ENCODE measurements around the gene STAT6. TPM values are rescaled to one million over a fixed set of nuclear protein-coding genes. Genes with fewer than 3 reads are reported as not detected.
"Not testable (repeated sequence)": the region's sequence is repeated elsewhere in the genome, so short reads cannot be mapped to it uniquely, and the experiment has no call there.

The STAT6 gene
- total RNA-seq, 2 donors from 2014 or later: 52.7 to 82.4 TPM

DNA sequence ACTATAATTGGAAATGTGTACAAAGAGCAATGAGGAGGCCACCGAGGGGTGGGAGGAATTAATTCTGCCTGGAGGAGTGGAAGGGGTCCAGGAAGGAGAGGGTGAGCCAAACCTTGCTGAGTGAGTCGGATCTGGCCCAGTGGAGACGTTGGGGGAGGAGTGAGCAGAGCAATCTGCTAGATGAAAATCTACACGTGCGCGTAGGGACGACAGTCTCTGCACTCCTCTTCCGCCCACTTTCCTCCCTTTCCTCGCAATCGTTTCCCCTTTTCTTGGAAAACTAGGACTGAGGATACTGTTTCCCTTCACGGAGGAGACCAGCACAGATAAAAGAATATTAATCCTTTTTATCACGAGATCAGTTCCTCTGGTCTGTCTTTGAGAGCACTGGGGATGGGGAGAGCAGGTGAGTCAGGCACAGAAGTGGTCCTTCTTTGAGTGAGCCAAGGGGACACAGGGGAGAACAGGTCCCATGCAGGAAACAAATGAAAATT is 25.1 kb downstream of the STAT6 start:
- WGBS, 2 donors: 43 to 44% methylated on average over 12 of the region's 12 CpGs

GRCh38 chr12:57080855-57081254 is 30.3 kb downstream of the STAT6 start:
- DNase-seq (no peak), ATAC-seq (no peak)
- intact Hi-C loops (cut with DNase I): no loop called here
- H3K27me3 ChIP-seq: no peaks in the 10 kb centered on the region
- 92 to 100% methylated on average over 1 of the region's 1 CpG for WGBS, 2 donors
- no peaks in the 10 kb centered on the region for H3K9me3 ChIP-seq
- peaks cover 18% of the 10 kb centered on the region for H3K4me1 ChIP-seq
- H3K36me3 ChIP-seq (replicated peaks in 1 of 2; ENCODE audit: insufficient read depth in 1 of 2, low read depth in 2 of 2): no peaks in the 10 kb centered on the region
- no peak overlapping the region for H3K4me3 ChIP-seq
- H3K27ac ChIP-seq: no peak overlapping the region
- TF ChIP-seq POLR2A (IDR thresholded peaks at IDR 0.05): no peak
- TF ChIP-seq, protein P1, sequence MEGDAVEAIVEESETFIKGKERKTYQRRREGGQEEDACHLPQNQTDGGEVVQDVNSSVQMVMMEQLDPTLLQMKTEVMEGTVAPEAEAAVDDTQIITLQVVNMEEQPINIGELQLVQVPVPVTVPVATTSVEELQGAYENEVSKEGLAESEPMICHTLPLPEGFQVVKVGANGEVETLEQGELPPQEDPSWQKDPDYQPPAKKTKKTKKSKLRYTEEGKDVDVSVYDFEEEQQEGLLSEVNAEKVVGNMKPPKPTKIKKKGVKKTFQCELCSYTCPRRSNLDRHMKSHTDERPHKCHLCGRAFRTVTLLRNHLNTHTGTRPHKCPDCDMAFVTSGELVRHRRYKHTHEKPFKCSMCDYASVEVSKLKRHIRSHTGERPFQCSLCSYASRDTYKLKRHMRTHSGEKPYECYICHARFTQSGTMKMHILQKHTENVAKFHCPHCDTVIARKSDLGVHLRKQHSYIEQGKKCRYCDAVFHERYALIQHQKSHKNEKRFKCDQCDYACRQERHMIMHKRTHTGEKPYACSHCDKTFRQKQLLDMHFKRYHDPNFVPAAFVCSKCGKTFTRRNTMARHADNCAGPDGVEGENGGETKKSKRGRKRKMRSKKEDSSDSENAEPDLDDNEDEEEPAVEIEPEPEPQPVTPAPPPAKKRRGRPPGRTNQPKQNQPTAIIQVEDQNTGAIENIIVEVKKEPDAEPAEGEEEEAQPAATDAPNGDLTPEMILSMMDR (IDR thresholded peaks at IDR 0.05): no peak

More for the DNA sequence above, 25.1 kb downstream of the STAT6 start:
- intact Hi-C loops (cut with DNase I): no loop called here
- Histone ChIP-seq H3K27me3 (no peaks in the 10 kb centered on the region), H3K27ac (peak overlapping the region; percentile 28 to 97 (median 96)), H3K4me3 (no peak overlapping the region), H3K4me1 (peaks cover 36% of the 10 kb centered on the region), H3K36me3 (replicated peaks in 1 of 2; ENCODE audit: insufficient read depth in 1 of 2, low read depth in 2 of 2) (no peaks in the 10 kb centered on the region), H3K9me3 (no peaks in the 10 kb centered on the region)
- TF ChIP-seq POLR2A (IDR thresholded peaks at IDR 0.05): no peak
- DNase-seq (peak in 2 of 4 donors; percentile 33 to 40), ATAC-seq (no peak)

DNA sequence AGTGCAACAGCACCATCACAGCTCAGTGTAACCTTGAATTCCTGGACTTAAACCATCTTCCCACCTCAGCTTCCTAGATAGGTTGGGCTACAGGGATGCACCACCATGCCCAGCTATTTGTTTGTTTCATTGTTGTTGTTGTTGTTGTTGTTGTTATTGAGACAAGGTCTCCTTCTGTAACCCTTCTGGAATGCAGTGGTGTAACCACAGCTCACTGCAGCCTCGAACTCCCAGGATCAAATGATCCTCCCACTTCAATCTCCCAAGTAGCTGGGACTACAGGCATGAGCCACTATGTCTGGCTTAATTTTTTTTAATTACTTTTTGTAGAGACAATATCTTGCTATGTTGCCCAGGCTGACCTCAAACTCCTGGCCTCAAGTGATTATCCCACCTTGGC is 31.3 kb downstream of the STAT6 start:
- no peak overlapping the region for H3K27ac ChIP-seq
- no peak for ATAC-seq

DNA sequence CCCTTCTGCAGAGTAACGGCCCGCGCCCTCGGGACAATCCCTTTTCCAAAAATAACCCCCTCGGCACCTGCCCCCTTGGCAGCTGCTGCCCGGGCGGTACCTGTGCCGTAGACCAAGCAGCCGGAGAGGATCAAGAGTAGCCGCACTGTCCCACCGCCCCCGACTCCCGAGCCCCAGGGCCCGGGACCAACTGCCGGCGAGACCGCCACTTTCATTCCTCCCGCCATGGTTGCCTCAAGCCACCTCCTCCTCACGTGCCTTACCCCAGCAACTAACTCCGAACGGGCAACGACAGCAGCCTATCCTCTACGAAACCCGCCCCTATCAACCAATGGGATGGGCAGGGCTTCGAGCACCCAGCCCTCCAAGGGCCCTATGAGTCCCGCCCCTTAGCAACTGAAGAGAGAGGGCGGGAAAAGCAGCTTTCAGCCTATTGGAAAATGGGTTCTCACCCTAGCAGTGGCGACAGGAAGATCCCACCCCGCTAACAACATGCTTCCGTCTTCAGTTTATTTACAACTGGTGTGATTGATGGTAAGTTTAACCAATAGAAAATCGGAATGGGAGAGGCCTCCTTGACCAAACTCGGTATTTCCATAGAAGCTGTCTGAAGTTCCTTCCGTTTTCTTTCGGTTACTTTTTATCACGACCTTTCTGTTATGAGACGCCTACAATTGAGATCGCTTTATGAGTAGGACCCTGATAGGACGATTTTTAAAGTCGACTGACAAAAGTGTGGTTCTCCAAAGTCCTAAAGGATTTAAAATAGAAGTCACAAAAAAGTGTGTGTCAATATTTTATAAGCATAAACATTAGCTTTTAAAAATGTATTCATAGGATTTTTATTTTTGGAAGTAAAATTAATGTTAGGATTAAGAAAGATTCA is 32.4 kb downstream of the STAT6 start, which contains the start of gene NEMP1:
Gene NEMP1 (minus strand): TSS at position 273 of the 886 bp plus-strand sequence. CDS start 46 bp downstream, at position 227.
- Histone ChIP-seq H3K9me3 (no peaks in the 10 kb centered on the region), H3K36me3 (replicated peaks in 1 of 2; ENCODE audit: insufficient read depth in 1 of 2, low read depth in 2 of 2) (no peaks in the 10 kb centered on the region), H3K27ac (peak within 1 kb of the TSS; percentile 39 to 86 (median 62)), H3K4me3 (peak within 1 kb of the TSS; percentile 42 to 75), H3K27me3 (no peaks in the 10 kb centered on the region), H3K4me1 (peaks cover 14% of the 10 kb centered on the region)
- 0 to 1% methylated on average over 29 to 39 of the region's 39 CpGs for WGBS, 2 donors
- intact Hi-C loops (cut with DNase I): no loop called here
- DNase-seq (peak; percentile 96 to 99 (median 98)), ATAC-seq (peak; percentile 100)
- TF ChIP-seq, protein P1 (IDR thresholded peaks at IDR 0.05): no peak
- peak in 2 of 3 donors; percentile 45 to 47 for TF ChIP-seq POLR2A (IDR thresholded peaks at IDR 0.05)

More for the DNA sequence above, 31.3 kb downstream of the STAT6 start:
- Histone ChIP-seq H3K36me3 (replicated peaks in 1 of 2; ENCODE audit: insufficient read depth in 1 of 2, low read depth in 2 of 2) (no peaks in the 10 kb centered on the region), H3K9me3 (no peaks in the 10 kb centered on the region), H3K27me3 (no peaks in the 10 kb centered on the region), H3K4me3 (no peak overlapping the region), H3K4me1 (peaks cover 14% of the 10 kb centered on the region)
- TF ChIP-seq POLR2A (IDR thresholded peaks at IDR 0.05): no peak
- TF ChIP-seq, protein P1 (IDR thresholded peaks at IDR 0.05): no peak
- DNase-seq: no peak
- intact Hi-C loops (cut with DNase I): no loop called here
- 79 to 88% methylated on average over 1 of the region's 1 CpG for WGBS, 2 donors

DNA sequence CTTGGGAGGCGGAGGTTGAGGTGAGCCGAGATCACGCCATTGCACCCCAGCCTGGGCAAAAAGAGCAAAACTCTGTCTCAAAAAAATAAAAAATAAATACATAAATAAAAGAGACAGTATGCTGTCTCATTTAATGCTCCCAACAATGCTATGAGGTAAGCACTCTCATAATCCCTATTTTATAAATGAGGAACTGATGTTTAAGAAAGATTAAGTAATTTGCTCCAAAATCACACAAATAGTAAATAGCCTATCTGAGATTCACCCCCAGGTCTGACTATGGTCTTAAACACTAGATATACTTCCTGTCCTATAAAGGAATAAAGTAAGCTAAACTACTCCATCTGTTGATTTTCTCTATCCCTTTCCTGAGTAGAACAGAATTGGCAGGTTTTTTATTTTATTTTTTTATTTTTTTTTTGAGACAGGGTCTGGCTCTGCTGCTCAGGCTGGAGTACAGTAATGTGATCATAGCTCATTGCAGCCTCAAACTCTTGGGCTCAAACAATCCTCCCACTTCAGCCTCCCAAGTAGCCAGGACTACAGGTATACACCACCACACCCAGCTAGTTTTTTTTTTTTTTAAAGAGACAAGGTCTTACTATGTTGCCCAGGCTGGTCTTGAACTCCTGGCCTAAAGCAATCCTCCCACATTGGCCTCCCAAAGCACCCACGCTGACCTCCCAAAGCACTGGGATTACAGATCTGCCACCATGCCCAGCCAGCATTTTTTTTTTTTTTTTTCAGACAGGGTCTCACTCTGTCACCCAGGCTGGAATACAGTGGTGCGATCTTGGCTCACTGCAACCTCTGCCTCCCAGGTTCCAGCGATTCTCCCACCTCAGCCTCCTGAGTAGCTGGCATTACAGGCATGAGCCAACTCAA is 37.4 kb downstream of the STAT6 start:
- intact Hi-C loops (cut with DNase I): loop anchor here (5.0 kb wide), 1 partner anchor 33 kb away; no protein-coding TSS in a partner anchor
- not testable (repeated sequence) for H3K36me3 ChIP-seq (replicated peaks in 1 of 2; ENCODE audit: insufficient read depth in 1 of 2, low read depth in 2 of 2); H3K9me3 ChIP-seq; H3K27ac ChIP-seq; ATAC-seq; H3K27me3 ChIP-seq; DNase-seq; H3K4me3 ChIP-seq
- H3K4me1 ChIP-seq: peaks cover 16% of the 10 kb centered on the region
- WGBS, 2 donors: 96 to 99% methylated on average over 6 of the region's 6 CpGs
